ENCODE data around the gene NBAS. TPM values are rescaled to one million over a fixed set of nuclear protein-coding genes. Genes with fewer than 3 reads are reported as not detected.

NBAS gene
- total and polyA plus RNA-seq, 9 donors: 25.8 to 48.9 (median 43.4) TPM

- no peak for TF ChIP-seq EP300 (IDR thresholded peaks at IDR 0.05)
- TF ChIP-seq, protein P1, sequence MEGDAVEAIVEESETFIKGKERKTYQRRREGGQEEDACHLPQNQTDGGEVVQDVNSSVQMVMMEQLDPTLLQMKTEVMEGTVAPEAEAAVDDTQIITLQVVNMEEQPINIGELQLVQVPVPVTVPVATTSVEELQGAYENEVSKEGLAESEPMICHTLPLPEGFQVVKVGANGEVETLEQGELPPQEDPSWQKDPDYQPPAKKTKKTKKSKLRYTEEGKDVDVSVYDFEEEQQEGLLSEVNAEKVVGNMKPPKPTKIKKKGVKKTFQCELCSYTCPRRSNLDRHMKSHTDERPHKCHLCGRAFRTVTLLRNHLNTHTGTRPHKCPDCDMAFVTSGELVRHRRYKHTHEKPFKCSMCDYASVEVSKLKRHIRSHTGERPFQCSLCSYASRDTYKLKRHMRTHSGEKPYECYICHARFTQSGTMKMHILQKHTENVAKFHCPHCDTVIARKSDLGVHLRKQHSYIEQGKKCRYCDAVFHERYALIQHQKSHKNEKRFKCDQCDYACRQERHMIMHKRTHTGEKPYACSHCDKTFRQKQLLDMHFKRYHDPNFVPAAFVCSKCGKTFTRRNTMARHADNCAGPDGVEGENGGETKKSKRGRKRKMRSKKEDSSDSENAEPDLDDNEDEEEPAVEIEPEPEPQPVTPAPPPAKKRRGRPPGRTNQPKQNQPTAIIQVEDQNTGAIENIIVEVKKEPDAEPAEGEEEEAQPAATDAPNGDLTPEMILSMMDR (IDR thresholded peaks at IDR 0.05): no peak
- TF ChIP-seq POLR2A (IDR thresholded peaks at IDR 0.05): no peak
- no peak for DNase-seq
- Histone ChIP-seq H3K9me3 (no peaks in the 10 kb centered on the region), H3K4me1 (ENCODE audit: insufficient read depth) (peaks cover 5% of the 10 kb centered on the region), H3K36me3 (no peaks in the 10 kb centered on the region), H3K27me3 (no peaks in the 10 kb centered on the region), H3K27ac (no peak overlapping the region), H3K4me3 (no peak overlapping the region)
- intact Hi-C loops (cut with DNase I): no loop called here
- WGBS, 3 donors: 57 to 79% (median 69%) methylated on average over 3 of the region's 3 CpGs
Measured at GRCh38 chr2:15162620-15163019, 398.5 kb downstream of the NBAS start.

GRCh38 chr2:15160201-15160991 lies 400.7 kb downstream of the NBAS start:
- 58 to 79% (median 59%) methylated on average over 9 of the region's 9 CpGs for WGBS, 3 donors
- H3K27ac ChIP-seq: no peak overlapping the region
- intact Hi-C loops (cut with DNase I): no loop called here
- H3K4me3 ChIP-seq: no peak overlapping the region
- H3K9me3 ChIP-seq: no peaks in the 10 kb centered on the region
- H3K27me3 ChIP-seq: no peaks in the 10 kb centered on the region
- TF ChIP-seq POLR2A (IDR thresholded peaks at IDR 0.05) (no peak), EP300 (IDR thresholded peaks at IDR 0.05) (no peak)
- TF ChIP-seq, protein P1 (IDR thresholded peaks at IDR 0.05): no peak
- no peak for DNase-seq
- no peaks in the 10 kb centered on the region for H3K36me3 ChIP-seq
- H3K4me1 ChIP-seq (ENCODE audit: insufficient read depth): peaks cover 5% of the 10 kb centered on the region

GRCh38 chr2:15159751-15160177 lies 401.4 kb downstream of the NBAS start:
- H3K27me3 ChIP-seq: no peaks in the 10 kb centered on the region
- H3K4me3 ChIP-seq: no peak overlapping the region
- WGBS, 3 donors: 28 to 43% (median 36%) methylated on average over 3 of the region's 3 CpGs
- no peaks in the 10 kb centered on the region for H3K9me3 ChIP-seq
- peaks cover 5% of the 10 kb centered on the region for H3K4me1 ChIP-seq (ENCODE audit: insufficient read depth)
- H3K27ac ChIP-seq: no peak overlapping the region
- intact Hi-C loops (cut with DNase I): no loop called here
- no peaks in the 10 kb centered on the region for H3K36me3 ChIP-seq
- no peak for DNase-seq
- TF ChIP-seq EP300 (IDR thresholded peaks at IDR 0.05): no peak
- no peak for TF ChIP-seq POLR2A (IDR thresholded peaks at IDR 0.05)
- TF ChIP-seq, protein P1 (IDR thresholded peaks at IDR 0.05): no peak

- no peak for TF ChIP-seq POLR2A (IDR thresholded peaks at IDR 0.05)
- no peak for TF ChIP-seq EP300 (IDR thresholded peaks at IDR 0.05)
- TF ChIP-seq, protein P1 (IDR thresholded peaks at IDR 0.05): no peak
- no peak overlapping the region for H3K4me3 ChIP-seq
- no peaks in the 10 kb centered on the region for H3K36me3 ChIP-seq
- 73 to 77% (median 75%) methylated on average over 5 of the region's 5 CpGs for WGBS, 3 donors
- H3K4me1 ChIP-seq (ENCODE audit: insufficient read depth): peaks cover 5% of the 10 kb centered on the region
- H3K27ac ChIP-seq: no peak overlapping the region
- no peaks in the 10 kb centered on the region for H3K27me3 ChIP-seq
- intact Hi-C loops (cut with DNase I): no loop called here
- no peak for DNase-seq
- no peaks in the 10 kb centered on the region for H3K9me3 ChIP-seq
Measured at GRCh38 chr2:15159206-15159605, 401.9 kb downstream of the NBAS start.

Measured in ovary (tissue), 9 donors.